Fibroblast of peridontal ligament (primary cell): ENCODE data around the gene HDGFL2.

Experiments
- DNase-seq: peaks from one replicate; pipeline ENCODE4 v3.0.0-alpha.2; 2010; ENCODE audit errors: extremely low read depth

Gene HDGFL2

DNA sequence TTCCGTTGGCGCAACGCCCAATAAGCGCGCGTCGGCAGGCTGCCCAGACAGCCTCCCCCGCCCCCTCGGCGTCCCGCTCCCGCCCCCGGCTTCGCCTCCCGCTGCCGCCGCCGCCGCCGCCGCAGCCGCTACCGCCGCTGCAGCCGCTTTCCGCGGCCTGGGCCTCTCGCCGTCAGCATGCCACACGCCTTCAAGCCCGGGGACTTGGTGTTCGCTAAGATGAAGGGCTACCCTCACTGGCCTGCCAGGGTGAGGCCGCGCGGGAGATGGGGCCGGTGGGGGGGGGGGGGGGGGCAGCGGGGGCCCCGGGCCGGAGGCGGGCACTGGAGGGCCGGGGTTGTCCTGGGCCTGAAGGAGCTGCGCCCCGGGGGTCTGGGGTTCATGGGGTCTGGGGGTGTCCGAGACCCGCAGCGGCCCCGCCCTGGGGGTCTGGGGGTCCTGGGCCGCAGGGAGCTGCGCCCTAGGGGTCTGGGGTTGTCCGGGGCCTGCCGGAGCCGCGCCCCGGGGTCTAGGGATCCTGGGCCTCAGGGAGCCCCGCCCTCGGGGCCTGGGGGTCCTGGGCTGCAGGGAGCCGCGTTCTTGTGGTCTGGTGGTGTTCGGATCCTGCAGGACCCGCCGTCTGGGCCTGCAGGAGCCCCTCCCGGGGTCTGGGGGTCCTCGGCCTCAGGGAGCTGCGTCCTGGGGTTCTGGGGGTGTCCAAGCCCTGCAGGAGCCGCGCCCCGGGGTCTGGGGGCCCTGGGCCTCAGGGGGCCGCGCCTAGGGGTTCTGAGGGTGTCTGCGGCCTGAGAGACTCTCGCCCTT lies at the start of gene HDGFL2:
TSS of gene HDGFL2 (plus strand) at position 124 of the 801 bp plus-strand sequence. CDS start at position 178, 54 bp downstream.
- no peak for DNase-seq

DNA sequence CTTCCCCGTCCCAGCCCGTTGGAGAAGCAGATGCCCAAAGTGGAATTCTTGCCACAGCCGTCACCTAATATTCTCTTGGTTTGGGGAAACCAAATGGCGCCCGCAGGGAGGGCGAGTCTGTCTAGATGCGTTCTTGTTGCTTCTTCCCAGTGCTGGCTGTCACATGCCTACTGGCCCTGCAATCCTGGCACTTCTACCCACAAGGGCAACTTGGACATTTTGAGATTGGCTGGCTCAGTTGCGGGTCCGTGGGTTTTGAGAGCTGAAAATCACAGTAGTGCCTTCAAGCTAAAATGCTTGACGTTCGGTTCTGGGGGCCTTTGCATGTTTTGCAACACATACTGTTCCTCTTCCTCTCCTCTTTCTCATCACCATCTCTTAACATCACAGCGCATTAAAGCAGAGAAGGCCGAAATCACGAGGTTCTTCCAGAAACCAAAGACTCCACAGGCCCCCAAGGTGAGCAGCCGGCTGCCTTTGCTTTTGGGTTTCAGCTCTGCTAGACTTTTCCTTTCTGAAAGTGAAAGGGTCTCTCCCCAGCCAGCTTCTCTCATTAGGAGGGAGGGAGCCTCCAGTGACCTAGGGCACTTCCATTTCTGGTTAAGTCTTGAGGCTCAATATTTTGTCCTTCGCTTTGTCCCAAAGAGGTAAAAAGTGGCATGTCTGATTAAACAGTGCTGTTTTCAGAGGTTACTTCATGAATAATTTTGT lies 48.5 kb upstream of the HDGFL2 start:
- DNase-seq: no peak

DNA sequence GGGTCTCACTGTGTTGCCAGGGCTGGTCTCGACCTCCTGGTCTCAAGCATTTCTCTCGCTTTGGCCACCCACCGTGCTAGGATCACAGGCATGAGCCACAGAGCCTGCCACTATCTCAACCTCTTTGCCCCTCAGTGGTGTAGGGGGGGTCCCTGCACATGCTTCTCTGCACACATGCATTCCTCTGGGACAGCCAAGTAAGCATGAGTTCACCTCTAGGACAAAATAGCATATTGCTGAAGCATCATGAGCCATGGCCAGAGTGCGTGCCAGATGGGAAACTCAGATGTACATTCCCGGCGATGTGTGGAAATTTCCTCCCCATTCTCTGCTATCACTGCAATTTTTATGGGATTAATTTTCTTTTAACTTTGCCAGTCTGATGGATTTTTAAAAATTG lies 46.6 kb upstream of the HDGFL2 start:
- peak; percentile 84 for DNase-seq

DNA sequence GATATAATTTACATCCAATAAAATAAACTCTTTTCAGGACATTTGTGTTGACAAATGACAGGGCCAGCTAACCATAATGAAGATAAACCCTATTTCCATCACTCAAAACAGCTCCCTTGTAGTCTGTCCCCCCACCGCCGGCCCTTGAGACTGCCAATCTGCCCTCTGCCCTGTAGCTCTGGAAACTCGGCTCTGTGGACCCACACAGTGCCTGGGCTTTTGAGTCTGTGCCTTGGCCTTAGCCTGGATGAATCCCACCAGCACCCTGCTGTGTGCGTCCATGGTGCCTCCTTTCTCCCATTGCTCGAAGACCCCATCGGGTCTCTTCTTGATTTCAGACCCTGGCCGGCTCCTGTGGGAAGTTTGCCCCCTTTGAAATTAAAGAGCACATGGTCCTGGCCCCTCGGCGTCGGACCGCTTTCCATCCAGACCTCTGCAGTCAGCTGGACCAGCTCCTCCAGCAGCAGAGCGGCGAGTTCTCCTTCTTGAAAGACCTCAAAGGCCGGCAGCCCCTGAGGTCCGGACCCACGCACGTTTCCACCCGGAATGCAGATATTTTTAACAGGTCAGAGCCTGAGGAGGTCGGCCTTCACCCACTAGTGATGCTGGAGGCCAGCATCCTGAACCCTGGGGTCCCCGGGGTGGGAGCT lies 43.6 kb upstream of the HDGFL2 start:
- DNase-seq: no peak

DNA sequence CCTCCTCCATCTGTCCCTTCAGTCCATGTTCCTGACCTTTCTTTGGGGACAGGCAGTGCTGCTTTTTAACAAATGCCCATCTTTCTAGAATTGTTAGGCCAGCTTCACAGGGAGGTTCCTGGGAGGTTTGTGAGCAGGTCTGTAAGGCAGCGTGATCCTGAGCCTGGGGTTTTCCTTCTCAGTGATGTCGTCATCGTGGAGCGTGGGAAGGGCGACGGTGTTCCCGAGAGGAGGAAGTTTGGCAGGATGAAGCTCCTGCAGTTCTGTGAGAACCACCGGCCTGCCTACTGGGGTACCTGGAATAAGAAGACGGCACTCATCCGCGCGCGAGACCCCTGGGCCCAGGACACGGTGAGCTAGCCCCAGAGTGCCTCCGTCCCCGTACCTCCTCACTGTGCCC lies 42.8 kb upstream of the HDGFL2 start:
- no peak for DNase-seq

DNA sequence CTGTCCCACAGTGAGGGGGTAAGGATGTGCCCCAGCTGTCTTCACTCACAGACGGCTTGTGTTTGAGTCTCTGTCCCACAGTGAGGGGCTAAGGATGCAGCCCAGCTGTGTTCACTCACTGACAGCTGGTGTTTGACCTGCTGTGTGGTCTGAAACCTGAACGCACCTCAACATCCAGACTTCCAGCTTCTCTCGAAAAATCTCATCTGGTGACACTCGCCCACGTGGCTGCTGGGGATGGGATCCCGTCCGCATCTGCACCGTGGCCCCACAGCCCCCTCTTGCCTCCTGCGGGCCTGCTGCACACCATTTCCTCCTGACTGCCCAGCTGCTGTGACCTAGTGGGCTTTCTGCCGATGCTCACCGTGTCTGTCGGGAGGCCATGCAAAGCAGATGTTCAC lies 42.3 kb upstream of the HDGFL2 start:
- no peak for DNase-seq

DNA sequence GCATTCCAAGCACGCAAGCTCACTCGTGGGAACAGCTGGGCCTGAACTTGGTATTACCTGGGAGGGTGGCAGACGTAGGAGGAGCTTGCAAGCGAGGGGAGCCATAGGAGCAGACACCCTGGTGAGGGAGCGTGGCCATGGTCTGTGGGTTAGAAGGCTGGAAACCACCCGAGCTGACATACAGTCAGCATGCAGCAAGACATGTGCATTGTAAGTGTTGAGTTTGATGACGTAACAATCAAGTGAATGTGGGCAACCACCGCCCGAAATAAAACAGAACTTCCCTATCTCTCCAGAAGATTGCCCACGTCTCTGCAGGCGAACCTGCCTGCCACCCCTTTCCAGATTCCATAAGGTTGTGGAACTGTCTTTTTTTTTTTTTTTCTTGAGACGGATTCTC lies 41.3 kb upstream of the HDGFL2 start:
- DNase-seq: no peak

DNA sequence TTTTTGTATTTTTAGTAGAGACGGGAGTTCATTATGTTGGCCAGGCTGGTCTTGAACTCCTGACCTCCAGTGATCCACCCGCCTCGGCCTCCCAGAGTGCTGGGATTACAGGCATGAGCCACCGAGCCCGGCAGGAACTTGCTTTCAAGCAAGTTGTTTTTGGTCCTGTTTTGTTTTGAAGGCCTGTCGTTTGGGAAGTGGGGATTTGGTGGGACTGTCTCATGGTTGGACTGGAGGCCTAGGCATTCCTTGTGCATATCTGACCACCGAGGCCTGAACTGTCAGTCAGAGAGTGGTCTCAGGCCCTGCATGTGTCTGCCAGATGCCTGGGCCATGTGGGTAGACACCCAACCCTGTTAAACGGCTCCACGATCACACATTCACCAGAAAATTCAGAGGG lies 40.8 kb upstream of the HDGFL2 start:
- DNase-seq: no peak

DNA sequence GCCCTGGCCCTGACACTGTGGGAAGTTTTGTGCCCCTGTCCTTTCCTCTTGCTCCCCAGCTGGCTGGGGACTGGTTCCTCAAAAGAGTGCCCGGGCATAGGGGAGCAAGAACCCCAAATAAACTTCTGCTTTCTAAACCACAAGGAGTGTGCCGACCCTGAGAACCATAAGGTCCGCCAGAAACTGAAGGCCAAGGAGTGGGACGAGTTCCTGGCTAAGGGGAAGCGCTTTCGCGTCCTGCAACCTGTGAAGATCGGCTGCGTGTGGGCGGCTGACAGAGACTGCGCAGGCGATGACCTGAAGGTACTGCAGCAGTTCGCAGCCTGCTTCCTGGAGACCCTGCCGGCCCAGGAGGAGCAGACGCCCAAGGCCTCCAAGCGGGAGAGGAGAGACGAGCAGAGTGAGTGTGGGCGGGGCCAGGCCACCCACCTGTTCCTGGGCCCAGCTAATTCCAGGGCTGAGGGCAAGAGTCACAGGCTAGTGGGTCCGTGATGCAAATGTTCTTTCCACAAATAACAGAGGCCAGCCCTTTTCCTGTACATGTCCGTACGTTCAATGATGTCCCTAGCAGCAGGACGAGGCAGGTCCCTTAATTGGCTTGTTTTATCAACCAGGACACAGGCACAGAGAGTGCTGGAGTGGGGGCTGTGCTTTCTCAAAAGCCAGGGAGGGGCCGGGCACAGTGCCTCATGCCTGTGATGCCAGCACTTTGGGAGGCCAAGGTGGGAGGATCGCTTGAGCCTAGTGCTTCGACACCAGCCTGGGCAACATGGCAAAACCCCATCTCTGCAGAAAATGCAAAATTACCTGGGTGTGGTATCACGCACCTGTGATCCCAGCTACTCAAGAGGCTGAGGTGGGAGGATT lies 40.1 kb upstream of the HDGFL2 start:
- DNase-seq: no peak

DNA sequence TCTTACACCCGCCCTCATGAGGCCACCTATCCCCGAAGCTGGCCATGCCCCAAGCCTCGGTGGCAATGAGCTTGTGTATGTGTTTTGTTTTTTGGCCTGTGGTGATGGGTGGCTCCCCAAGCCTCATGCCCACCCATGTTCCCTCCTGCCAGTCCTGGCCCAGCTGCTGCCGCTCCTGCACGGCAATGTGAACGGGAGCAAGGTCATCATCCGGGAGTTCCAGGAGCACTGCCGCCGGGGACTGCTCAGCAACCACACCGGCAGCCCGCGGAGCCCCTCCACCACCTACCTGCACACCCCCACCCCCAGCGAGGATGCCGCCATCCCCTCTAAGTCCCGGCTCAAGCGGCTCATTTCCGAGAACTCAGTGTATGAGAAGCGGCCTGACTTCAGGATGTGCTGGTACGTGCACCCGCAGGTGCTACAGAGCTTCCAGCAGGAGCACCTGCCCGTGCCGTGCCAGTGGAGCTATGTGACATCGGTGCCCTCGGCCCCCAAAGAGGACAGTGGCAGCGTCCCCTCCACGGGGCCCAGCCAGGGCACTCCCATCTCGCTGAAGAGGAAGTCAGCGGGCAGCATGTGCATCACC lies 39.1 kb upstream of the HDGFL2 start:
- no peak for DNase-seq

DNA sequence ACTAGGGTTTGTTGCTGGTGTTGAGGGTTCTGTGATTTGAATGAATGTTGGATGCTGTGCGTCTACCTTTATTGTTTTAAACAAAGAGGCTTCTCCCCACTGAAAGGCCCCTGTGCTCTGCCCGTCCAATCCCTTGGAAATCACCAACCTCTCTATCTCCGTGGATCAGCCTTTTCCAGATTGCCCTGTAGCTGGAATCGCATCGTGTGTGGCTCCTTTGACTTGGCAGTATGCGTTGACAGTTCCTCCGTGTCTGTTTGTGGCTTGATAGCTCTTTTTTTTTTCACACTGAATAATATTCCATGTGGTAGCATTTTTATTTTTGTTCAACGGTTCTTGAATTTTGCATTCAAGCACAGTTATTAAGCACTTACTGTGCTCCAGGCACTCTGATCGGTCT lies 37.7 kb upstream of the HDGFL2 start:
- no peak for DNase-seq

DNA sequence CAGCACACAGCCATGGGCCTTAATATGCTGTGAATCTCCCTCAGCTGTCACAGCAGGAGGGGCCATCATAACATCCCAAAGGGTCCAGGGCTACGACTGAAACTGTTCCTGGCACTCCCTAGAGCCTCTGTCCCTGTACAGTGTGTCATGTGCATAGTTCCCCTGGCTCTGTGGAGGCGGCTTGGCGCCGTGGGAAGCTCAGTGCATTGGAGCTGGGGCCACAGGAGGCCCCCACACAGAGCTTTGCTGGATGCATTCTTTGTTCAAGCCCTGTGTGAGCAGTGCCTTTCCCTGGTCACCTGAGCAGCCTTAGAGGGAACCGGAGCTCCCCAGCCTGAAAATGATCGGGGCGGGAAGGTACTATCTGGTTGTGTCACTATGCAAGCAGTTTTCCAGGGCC lies 35.9 kb upstream of the HDGFL2 start:
- no peak for DNase-seq

DNA sequence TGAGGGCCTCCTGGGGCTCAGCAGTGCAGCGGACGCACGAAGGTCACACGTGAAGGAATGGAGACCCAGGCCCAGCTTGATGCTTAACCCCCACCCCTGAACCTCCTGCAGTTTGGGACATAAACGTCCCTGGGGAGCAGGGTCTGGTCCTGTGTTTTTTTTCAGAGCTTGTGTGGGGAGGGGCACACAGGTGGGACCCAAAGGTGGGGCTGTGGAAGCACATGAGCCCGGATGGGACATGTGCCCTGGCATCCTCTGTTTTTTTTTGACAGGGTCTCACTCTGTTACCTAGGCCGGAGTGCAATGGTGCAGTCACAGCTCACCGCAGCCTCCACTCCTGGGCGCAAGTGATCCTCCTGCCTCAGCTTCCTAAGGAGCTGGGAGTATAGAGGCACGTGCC lies 35.0 kb upstream of the HDGFL2 start:
- DNase-seq: no peak

DNA sequence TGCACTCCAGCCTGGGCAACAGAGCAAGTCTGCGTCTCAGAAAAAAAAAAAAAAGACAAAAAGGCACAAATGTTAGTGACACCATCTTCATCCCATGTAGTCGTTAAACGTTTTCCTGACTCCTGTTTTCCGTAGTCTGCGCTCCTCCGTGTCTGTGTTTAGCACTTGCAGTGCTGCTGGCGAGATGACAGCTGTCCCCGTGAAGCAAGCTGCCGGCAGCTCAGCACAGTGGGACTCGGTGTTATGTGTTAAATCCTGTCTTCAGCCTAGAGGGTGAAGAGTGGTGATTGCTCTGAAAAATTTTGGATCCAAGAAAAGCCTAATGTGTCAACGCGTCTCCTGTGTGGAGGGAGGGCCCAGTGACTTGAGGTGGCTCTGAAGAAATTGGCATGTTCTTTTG lies 32.9 kb upstream of the HDGFL2 start:
- no peak for DNase-seq

DNA sequence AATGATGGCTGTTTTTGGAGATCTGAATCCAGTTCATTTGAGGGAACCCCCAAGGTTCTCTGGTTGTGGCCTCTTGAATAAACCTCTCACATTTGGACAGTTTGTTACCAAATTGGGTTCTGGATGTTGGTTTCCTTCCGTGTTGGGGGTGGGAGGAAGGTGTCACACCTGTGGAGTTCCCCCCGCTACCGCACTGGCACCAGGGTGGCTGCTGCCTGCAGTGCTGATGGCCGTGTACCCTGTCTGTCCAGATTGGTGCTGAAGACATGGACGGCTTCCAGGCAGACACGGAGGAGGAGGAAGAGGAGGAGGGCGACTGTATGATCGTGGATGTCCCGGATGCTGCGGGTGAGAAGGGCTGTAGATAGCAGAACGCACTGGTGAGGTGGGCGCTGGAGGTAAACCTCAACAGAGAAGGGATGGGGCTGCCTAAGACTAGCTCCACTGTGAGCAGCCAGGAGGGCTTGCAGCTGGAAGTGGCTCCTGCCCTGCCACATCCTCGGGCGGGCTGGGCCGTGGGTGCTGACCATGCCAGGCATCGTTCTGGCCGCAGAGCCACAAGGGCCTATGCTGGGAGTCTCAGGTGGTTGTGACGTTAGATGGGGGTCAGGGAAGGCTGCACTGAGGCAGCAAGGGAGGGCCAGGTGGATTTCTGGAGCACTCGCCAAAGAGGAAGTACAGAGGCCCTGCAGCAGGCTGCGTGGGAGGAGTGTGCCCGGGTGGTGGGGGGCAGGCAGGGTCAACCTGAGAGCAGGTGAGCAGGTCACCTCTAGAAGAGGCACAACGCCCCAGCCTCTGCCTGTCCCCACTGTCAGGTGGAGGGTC lies 29.9 kb upstream of the HDGFL2 start:
- no peak for DNase-seq

DNA sequence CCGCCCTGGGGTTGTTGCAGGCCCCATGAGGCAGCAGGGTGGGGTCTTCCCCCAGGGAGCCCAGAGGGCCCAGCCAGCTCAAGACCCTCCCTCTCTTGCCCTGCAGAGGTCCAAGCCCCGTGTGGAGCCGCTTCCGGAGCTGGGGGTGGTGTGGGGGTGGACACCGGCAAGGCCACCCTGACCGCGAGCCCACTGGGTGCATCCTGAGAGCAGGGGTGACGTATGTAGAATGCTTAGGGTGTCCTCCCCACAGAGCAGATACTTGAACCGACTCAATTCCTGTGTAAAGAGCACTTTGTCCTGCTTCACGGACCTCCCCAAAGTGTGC lies 29.3 kb upstream of the HDGFL2 start:
- DNase-seq: no peak

DNA sequence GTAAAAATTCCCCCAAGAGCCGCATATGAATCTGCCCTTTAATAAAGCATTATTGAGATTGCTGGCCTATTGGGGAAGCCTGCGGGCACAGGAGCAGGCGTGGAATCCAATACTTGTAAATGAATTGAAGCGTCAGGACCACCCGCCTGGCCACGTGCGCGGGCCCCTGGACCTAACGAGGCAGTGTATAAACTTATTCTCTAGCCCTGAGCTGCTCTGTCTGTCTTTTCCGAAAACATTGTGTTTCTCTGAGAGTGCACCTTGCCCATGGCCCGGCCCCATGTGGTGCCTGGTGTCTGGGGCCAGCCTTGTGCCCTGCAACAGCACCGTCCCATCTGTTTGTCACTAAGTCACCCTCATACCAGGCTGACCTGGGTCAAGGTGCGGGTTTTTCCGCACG lies 28.9 kb upstream of the HDGFL2 start:
- no peak for DNase-seq

DNA sequence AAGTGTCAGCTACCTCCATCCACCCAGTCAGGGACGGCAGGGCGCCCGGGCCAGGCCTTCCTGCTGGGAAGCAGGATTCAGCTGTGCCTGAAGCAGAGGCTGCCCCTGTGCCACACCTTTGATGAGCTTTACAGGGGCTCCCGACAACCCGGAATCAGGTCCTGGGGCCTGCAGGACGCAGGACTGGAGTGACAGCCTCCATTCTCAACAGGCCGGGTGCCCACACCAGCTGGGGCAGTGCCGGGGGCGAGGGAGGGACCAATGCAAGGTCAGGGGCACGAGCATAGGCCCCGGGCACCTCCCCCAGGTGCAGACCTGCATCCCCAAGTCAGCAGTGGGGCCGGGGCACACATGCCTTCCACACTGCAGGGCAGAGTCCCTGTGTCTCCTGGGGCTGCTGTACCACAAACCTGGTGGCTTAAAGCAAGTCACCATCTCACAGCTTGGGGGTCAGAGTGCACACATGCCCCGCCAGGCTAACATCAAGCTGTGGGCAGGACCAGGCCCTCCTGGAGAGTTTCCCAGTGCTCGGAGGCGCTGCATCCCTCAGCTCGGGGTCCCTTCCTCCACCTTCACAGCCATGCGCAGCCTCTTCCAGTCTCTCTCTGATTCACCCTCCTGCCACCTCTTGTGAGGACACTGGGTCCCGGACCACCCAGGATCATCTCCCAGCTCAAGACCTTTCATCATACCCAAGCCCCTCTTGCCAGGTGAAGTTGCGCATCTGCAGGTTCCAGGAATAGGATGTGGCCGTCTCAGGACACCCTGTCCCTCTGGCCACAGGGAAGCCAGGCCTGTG lies 27.9 kb upstream of the HDGFL2 start:
- DNase-seq: no peak

DNA sequence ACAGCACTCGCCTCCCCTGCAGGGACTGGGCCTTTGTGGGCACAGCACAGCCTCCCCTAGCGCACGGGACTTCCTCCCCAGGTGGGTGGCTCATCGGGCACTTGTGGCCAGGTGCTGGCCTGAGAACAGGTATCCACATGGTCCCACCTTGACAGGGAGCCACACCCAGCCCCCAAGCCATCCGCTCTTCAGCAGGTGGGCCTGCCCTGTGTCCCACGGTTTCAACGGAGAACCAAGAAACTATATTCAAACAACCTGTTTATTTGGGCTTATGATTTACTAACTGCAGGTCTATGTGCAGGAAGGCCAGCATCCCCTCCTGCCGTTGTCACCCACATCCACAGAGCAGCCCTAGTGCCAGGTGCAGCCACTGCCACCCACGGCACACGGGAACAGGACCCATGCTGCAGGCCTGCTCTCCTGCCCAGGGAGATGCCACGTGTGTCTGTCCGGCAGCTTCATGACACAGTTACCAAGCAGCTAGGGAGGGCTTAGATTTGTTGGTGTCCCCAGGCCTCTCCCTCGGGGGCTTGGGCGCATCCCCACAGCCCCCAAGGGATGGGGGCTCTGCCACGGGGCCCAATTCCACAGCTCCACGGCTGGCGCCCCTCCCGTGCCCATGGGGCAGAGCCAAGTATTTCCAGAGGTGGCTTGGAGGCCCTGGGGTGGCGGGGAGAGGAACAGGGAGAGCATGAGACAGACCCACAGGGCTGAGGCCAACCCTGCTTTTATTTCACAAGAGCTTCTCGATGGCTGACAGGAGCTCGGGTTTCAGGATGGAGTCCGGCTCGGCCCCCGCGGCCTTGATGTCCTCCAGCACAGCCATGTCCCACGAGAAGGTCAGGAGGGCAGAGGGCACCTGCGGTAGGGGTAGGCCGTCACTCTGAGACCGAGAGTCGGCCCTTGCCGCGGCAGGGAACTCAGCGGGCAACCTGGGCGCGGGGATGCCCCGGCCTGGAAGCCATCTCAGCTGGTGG lies 27.0 kb upstream of the HDGFL2 start:
- peak; percentile 22 for DNase-seq
